ENCODE data around the gene ULBP3.

GRCh38 chr6:150065083-150065482 lies 3.8 kb downstream of the ULBP3 start:
- TF ChIP-seq CTCF (IDR thresholded peaks at IDR 0.05) (no peak), POLR2AphosphoS5 (IDR thresholded peaks at IDR 0.05; ENCODE audit: insufficient read depth in 1 of 2, low read depth in 1 of 2) (no peak), POLR2A (IDR thresholded peaks at IDR 0.05) (no peak)
